GM18867 (cell line): ENCODE results near the gene PARVA.

ENCODE experiments used
- ATAC-seq: cut with Tn5 transposase; IDR thresholded peaks from one replicate; pipeline ENCODE4 v1.9.1; 2021; ENCODE audit warnings: mild to moderate bottlenecking, moderate library complexity; ENCODE audit not compliant: unreplicated experiment

PARVA gene

GRCh38 chr11:12375720-12376119 is 1.7 kb upstream of the PARVA start:
- ATAC-seq: no peak

- no peak for ATAC-seq
Measured at GRCh38 chr11:12376259-12377081, 901 bp upstream of the PARVA start.

GRCh38 chr11:12377824-12378593 is 638 bp downstream of the PARVA start:
- no peak for ATAC-seq

GRCh38 chr11:12380565-12381325 is 3.4 kb downstream of the PARVA start:
- ATAC-seq: no peak

- no peak for ATAC-seq
Measured at GRCh38 chr11:12381875-12382274, 4.5 kb downstream of the PARVA start.

- ATAC-seq: no peak
Measured at GRCh38 chr11:12382451-12382850, 5.1 kb downstream of the PARVA start.

- ATAC-seq: no peak
Measured at GRCh38 chr11:12386309-12386708, 8.9 kb downstream of the PARVA start.

GRCh38 chr11:12386745-12387144 is 9.4 kb downstream of the PARVA start:
- ATAC-seq: no peak

GRCh38 chr11:12388173-12388572 is 10.8 kb downstream of the PARVA start:
- no peak for ATAC-seq

- no peak for ATAC-seq
Measured at GRCh38 chr11:12388939-12389670, 11.7 kb downstream of the PARVA start.

GRCh38 chr11:12389676-12390657 is 12.6 kb downstream of the PARVA start:
- no peak for ATAC-seq

GRCh38 chr11:12390687-12391110 is 13.3 kb downstream of the PARVA start:
- ATAC-seq: no peak

- no peak for ATAC-seq
Measured at GRCh38 chr11:12392672-12393071, 15.3 kb downstream of the PARVA start.

GRCh38 chr11:12393691-12394090 is 16.3 kb downstream of the PARVA start:
- ATAC-seq: no peak

- no peak for ATAC-seq
Measured at GRCh38 chr11:12394601-12395000, 17.2 kb downstream of the PARVA start.

GRCh38 chr11:12395333-12395732 is 18.0 kb downstream of the PARVA start:
- no peak for ATAC-seq

GRCh38 chr11:12397931-12398334 is 20.6 kb downstream of the PARVA start:
- ATAC-seq: no peak

- ATAC-seq: no peak
Measured at GRCh38 chr11:12399355-12399754, 22.0 kb downstream of the PARVA start.

GRCh38 chr11:12402025-12402424 is 24.7 kb downstream of the PARVA start:
- no peak for ATAC-seq
